Lung (tissue), 13 donors: ENCODE measurements around the gene ADTRP. TPM values are rescaled to one million over a fixed set of nuclear protein-coding genes. Genes with fewer than 3 reads are reported as not detected.

ENCODE experiments used
- ATAC-seq: fragments of 200-7000 bp; cut with Tn5 transposase; one replicate; pipeline ENCODE4 v1.9.1; 2020; ENCODE audit warnings: moderate number of reproducible peaks; ENCODE audit not compliant: insufficient read depth, low FRiP score
- DNase-seq, 3 donors: peaks; one replicate each; pipeline ENCODE4 v3.0.0-alpha.2; 2013 to 2017
- H3K27ac ChIP-seq, 2 donors: one replicate each; pipeline ENCODE4 v1.5.1; 2013; ENCODE audit warnings: mild to moderate bottlenecking in 2 of 2, moderate library complexity in 2 of 2, control low read depth in 1 of 2, inconsistent platforms in 1 of 2, low read depth in 1 of 2, low read length in 1 of 2
- H3K27me3 ChIP-seq, 3 donors: one replicate each; pipeline ENCODE4 v1.5.1; 2013; ENCODE audit warnings: low read length in 2 of 3; ENCODE audit not compliant: control insufficient read depth in 3 of 3, insufficient read depth in 3 of 3
- H3K36me3 ChIP-seq, 4 donors: one replicate each; pipeline ENCODE4 v1.5.1; 2013; ENCODE audit warnings: low read length in 4 of 4, mild to moderate bottlenecking in 1 of 4, moderate library complexity in 1 of 4; ENCODE audit not compliant: control insufficient read depth in 4 of 4, insufficient read depth in 4 of 4
- H3K4me1 ChIP-seq, 5 donors: one replicate each; pipeline ENCODE4 v1.5.1; 2013; ENCODE audit warnings: low read length in 5 of 5, mild to moderate bottlenecking in 2 of 5, moderate library complexity in 1 of 5; ENCODE audit not compliant: control insufficient read depth in 5 of 5, insufficient read depth in 5 of 5
- H3K4me3 ChIP-seq: one replicate; pipeline ENCODE4 v1.5.1; 2013; ENCODE audit warnings: mild to moderate bottlenecking, control low read depth, moderate library complexity
- H3K9ac ChIP-seq, 2 donors: one replicate each; pipeline ENCODE4 v1.5.1; 2013; ENCODE audit warnings: low read length in 2 of 2, control low read depth in 1 of 2; ENCODE audit not compliant: insufficient read depth in 1 of 2
- H3K9me3 ChIP-seq, 4 donors: one replicate each; pipeline ENCODE4 v1.5.1; 2013; ENCODE audit warnings: low read length in 3 of 4, mild to moderate bottlenecking in 1 of 4, moderate library complexity in 1 of 4; ENCODE audit not compliant: control insufficient read depth in 4 of 4, insufficient read depth in 3 of 4
- CTCF ChIP-seq: IDR thresholded peaks from 2 replicates; pipeline ENCODE4 v1.5.1; 2012; ENCODE audit warnings: mild to moderate bottlenecking; ENCODE audit errors: control extremely low read depth, extremely low read depth
- WGBS, 2 donors: extraction: QIAGEN DNeasy Blood & Tissue Kit; methylation state at CpG; one replicate each; pipeline ENCODE4 v1.1.7; 2013; 5-methylcytosine and 5-hydroxymethylcytosine counted together
- polyA plus RNA-seq, 2 donors: library from polyadenylated mRNA; stranded (reverse); fragments of 200-250 nt; gene quantifications; one replicate each; pipeline ENCODE4 v1.2.1, GENCODE V29; 2013
- small RNA-seq: library from RNA; depleted of rRNA; stranded (forward); fragments of <200 nt; gene quantifications from one replicate; pipeline ENCODE3, GENCODE V24; 2014; ENCODE audit warnings: low replicate concordance
- total RNA-seq, 2 donors: library from RNA; depleted of rRNA in 1 of 2; stranded (reverse); fragments of >200 nt in 1 of 2; gene quantifications; one replicate each; pipeline ENCODE4 v1.2.1, GENCODE V29; 2014 to 2021
- donor health status: control.
- donor health status: control.
- donor health status: Bipolar disorder and iron deficiency.
- donor health status: healthy.
- donor health status: DM: yes; HTN: yes; CAD: no.

The ADTRP gene
- total and polyA plus RNA-seq, 4 donors: 3.9 to 8.0 (median 5.7) TPM

DNA sequence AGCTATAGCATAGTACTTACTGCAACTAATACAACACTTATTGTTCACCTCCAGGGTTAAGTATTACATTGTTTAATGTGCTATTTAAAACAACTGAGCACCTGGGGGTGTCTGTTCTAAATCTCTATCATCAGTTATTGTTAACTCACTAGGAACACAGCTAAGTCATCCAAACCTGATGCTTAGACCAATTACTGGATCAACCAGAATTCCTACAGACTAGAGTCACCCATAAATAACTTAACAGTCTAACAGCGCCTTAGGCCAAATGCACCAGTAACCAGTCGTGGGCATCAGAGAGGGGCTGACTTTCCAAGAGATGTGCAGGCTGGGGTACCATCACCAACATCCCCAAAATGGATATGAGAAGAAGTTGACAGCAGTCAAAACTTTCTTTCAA is 110.7 kb downstream of the ADTRP start:
- H3K4me1 ChIP-seq: no peaks in the 10 kb centered on the region
- no peak for TF ChIP-seq CTCF
- H3K36me3 ChIP-seq: no peaks in the 10 kb centered on the region
- ATAC-seq: no peak
- no peak for DNase-seq
- H3K9ac ChIP-seq: no peak overlapping the region
- no peak overlapping the region for H3K27ac ChIP-seq
- 85 to 96% methylated on average over 2 of the region's 2 CpGs for WGBS, 2 donors
- H3K4me3 ChIP-seq: no peak overlapping the region
- no peaks in the 10 kb centered on the region for H3K27me3 ChIP-seq
- H3K9me3 ChIP-seq: no peaks in the 10 kb centered on the region

DNA sequence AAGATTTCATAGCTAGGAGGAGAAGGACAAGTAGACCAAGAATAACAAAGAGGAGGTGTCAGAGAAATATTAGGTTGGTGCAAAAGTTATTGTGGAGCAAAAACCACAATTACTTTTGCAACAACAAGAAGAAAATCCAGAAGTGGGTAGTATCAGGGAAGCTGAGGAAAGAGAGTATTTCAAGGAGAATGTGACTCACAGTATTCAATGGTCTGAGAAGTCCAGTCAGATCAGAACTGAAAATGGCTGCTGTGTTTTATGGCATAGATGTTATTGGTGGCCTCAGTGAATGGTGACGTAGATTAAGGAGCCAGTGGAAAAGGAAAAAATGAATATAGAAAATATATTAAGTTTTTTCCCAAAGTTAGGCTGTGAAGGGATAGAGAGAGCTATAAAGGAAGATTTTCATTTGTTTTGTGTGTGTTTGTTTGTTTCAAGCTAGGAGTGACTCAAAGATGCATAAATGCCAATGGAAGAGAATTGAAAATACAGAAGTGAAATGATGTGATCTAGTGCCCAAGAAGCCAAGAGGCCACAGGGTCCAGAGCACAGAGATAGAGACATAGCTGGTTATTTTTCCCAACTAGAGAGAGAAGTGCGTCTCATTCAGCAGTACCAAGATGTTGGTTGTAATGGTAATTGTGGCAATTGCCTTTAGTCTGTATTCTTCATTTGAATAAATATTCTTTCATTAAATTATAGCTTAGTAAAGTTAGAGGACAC is 112.8 kb downstream of the ADTRP start:
- 83 to 96% methylated on average over 2 of the region's 2 CpGs for WGBS, 2 donors
- Histone ChIP-seq H3K9me3 (no peaks in the 10 kb centered on the region), H3K4me1 (no peaks in the 10 kb centered on the region), H3K36me3 (no peaks in the 10 kb centered on the region), H3K4me3 (no peak overlapping the region), H3K27me3 (no peaks in the 10 kb centered on the region), H3K9ac (no peak overlapping the region), H3K27ac (no peak overlapping the region)
- no peak for TF ChIP-seq CTCF
- ATAC-seq: no peak
- DNase-seq: no peak

Small RNAs within 50 kb of the gene (small RNA-seq; reads per million reads assigned to genes)
- gene RF00272: not detected

Other genes with a start within 250 kb of the ADTRP start
- gene TMEM170B, start 241.1 kb downstream of the ADTRP start, total RNA-seq: 1 to 10 TPM; 6.6 to 9.2 TPM
- 1 to 10 TPM; 2.2 to 2.6 TPM for gene TMEM170B, start 241.1 kb downstream of the ADTRP start, polyA plus RNA-seq
- 10 to 100 TPM; 27.0 to 49.6 TPM for gene HIVEP1, start 233.5 kb upstream of the ADTRP start, total RNA-seq
- 10 to 100 TPM in 1 of 2 donors, 1 to 10 TPM in 1; 3.1 to 13.9 TPM for gene HIVEP1, start 233.5 kb upstream of the ADTRP start, polyA plus RNA-seq